Ishikawa (cell line): ENCODE data around the gene PAPLN.

Source experiments
- CEBPB ChIP-seq: IDR thresholded peaks from 2 replicates; pipeline ENCODE4 v1.6.1; 2012
- CREB1 ChIP-seq: IDR thresholded peaks from 2 replicates; pipeline ENCODE4 v1.6.1; 2012; ENCODE audit warnings: low read depth
- EGR1 ChIP-seq: IDR thresholded peaks from 2 replicates; pipeline ENCODE4 v1.6.1; 2012
- EP300 ChIP-seq: IDR thresholded peaks from 2 replicates; pipeline ENCODE4 v1.6.1; 2012; ENCODE audit warnings: borderline replicate concordance
- FOXM1 ChIP-seq: IDR thresholded peaks from 2 replicates; pipeline ENCODE4 v1.6.1; 2012; ENCODE audit warnings: low read depth, borderline replicate concordance
- NFIC ChIP-seq: IDR thresholded peaks from 2 replicates; pipeline ENCODE4 v1.6.1; 2012
- RAD21 ChIP-seq: IDR thresholded peaks from 2 replicates; pipeline ENCODE4 v1.6.1; 2012; ENCODE audit warnings: low read depth
- TAF1 ChIP-seq: IDR thresholded peaks from 2 replicates; pipeline ENCODE4 v1.6.1; 2012; ENCODE audit warnings: low read depth, mild to moderate bottlenecking
- TCF12 ChIP-seq: IDR thresholded peaks from 2 replicates; pipeline ENCODE4 v1.6.1; 2012; ENCODE audit warnings: low read depth
- TEAD4 ChIP-seq: IDR thresholded peaks from 2 replicates; pipeline ENCODE4 v1.6.1; 2012
- YY1 ChIP-seq: IDR thresholded peaks from 2 replicates; pipeline ENCODE4 v1.6.1; 2012; ENCODE audit warnings: low read depth
- ZBTB7A ChIP-seq: IDR thresholded peaks from 2 replicates; pipeline ENCODE4 v1.6.1; 2012; ENCODE audit warnings: low read depth
- TF ChIP-seq, protein P1 (sequence below): IDR thresholded peaks from 2 replicates; pipeline ENCODE4 v1.6.1; 2012
- TF ChIP-seq, protein P2 (sequence below): IDR thresholded peaks from 2 replicates; pipeline ENCODE4 v1.6.1; 2012; ENCODE audit warnings: low read depth, mild to moderate bottlenecking
- TF ChIP-seq, protein P3 (sequence below): IDR thresholded peaks from 2 replicates; pipeline ENCODE4 v1.6.1; 2012

PAPLN gene

GRCh38 chr14:73250781-73251500 is 13.6 kb downstream of the PAPLN start:
- TF ChIP-seq FOXM1 (no peak), EP300 (no peak), TEAD4 (no peak), ZBTB7A (no peak), TCF12 (no peak), TAF1 (no peak), RAD21 (no peak), NFIC (no peak), CREB1 (no peak), EGR1 (no peak), CEBPB (no peak), YY1 (no peak)
- TF ChIP-seq, protein P1, sequence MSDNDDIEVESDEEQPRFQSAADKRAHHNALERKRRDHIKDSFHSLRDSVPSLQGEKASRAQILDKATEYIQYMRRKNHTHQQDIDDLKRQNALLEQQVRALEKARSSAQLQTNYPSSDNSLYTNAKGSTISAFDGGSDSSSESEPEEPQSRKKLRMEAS = no peak
- TF ChIP-seq, protein P2, sequence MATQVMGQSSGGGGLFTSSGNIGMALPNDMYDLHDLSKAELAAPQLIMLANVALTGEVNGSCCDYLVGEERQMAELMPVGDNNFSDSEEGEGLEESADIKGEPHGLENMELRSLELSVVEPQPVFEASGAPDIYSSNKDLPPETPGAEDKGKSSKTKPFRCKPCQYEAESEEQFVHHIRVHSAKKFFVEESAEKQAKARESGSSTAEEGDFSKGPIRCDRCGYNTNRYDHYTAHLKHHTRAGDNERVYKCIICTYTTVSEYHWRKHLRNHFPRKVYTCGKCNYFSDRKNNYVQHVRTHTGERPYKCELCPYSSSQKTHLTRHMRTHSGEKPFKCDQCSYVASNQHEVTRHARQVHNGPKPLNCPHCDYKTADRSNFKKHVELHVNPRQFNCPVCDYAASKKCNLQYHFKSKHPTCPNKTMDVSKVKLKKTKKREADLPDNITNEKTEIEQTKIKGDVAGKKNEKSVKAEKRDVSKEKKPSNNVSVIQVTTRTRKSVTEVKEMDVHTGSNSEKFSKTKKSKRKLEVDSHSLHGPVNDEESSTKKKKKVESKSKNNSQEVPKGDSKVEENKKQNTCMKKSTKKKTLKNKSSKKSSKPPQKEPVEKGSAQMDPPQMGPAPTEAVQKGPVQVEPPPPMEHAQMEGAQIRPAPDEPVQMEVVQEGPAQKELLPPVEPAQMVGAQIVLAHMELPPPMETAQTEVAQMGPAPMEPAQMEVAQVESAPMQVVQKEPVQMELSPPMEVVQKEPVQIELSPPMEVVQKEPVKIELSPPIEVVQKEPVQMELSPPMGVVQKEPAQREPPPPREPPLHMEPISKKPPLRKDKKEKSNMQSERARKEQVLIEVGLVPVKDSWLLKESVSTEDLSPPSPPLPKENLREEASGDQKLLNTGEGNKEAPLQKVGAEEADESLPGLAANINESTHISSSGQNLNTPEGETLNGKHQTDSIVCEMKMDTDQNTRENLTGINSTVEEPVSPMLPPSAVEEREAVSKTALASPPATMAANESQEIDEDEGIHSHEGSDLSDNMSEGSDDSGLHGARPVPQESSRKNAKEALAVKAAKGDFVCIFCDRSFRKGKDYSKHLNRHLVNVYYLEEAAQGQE = no peak
- TF ChIP-seq, protein P3, sequence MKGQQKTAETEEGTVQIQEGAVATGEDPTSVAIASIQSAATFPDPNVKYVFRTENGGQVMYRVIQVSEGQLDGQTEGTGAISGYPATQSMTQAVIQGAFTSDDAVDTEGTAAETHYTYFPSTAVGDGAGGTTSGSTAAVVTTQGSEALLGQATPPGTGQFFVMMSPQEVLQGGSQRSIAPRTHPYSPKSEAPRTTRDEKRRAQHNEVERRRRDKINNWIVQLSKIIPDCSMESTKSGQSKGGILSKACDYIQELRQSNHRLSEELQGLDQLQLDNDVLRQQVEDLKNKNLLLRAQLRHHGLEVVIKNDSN = no peak

DNA sequence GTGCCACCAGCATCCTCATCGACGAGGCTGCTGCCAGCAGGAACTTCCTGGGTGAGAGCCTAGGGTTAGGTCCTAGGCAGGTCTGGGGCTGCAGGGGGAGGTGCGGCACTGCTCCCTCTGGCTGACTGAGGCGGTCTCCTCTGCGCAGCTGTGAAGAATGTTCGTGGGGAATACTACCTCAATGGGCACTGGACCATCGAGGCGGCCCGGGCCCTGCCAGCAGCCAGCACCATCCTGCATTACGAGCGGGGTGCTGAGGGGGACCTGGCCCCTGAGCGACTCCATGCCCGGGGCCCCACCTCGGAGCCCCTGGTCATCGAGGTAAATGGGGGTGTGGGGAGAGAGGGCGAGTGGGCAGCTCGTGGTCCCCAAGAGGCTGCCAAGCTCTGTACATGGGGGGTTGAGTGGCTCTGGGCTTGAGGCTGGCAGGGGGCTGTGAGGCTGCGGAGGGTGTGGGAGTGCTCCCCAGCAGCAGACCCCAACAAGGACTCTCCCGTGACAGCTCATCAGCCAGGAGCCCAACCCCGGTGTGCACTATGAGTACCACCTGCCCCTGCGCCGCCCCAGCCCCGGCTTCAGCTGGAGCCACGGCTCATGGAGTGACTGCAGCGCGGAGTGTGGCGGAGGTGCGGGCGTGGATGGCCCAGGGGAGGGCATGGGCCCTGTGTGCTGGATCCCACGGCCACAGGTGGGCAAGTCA is 14.4 kb downstream of the PAPLN start:
- TF ChIP-seq ZBTB7A = no peak
- no peak for TF ChIP-seq CEBPB
- TF ChIP-seq TAF1 = no peak

GRCh38 chr14:73252491-73253322 is 15.4 kb downstream of the PAPLN start:
- TF ChIP-seq, protein P3 = no peak
- TF ChIP-seq ZBTB7A (no peak), CEBPB (no peak), RAD21 (no peak), TCF12 (no peak), CREB1 (no peak), FOXM1 (no peak), EP300 (no peak), EGR1 (no peak), TAF1 (no peak), TEAD4 (no peak), YY1 (no peak), NFIC (no peak)
- TF ChIP-seq, protein P2 = no peak
- TF ChIP-seq, protein P1 = no peak

DNA sequence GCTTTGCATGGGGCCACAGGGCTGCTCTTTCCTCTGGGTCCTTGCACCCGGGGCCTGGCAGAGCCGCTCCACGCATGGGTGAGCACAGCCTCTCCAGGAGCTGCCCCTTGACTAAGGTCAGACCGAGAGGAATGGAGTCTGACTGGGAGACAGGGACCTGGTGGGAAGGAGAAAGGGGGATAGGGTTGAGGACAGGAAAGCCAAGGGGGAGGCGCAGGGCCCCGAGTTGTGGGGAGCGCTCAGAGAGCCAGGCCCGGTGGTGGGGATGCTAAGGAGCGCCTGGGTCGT is 16.0 kb downstream of the PAPLN start:
- TF ChIP-seq NFIC (no peak), EP300 (no peak), TAF1 (no peak)

DNA sequence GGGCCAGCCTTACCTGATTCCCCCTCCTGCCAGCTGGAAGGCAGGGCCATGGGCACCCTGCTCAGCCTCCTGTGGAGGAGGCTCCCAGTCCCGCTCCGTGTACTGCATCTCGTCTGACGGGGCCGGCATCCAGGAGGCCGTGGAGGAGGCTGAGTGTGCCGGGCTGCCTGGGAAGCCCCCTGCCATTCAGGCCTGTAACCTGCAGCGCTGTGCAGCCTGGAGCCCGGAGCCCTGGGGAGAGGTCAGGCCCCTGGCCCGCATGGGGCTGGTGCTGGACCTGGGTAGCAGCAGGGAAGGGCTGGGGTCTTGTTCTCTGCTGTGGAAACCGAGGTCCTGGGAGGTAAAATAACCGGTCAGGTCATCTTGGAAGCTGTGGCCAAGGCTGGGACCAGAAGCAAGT is 16.4 kb downstream of the PAPLN start:
- no peak for TF ChIP-seq CEBPB
- no peak for TF ChIP-seq TEAD4
- no peak for TF ChIP-seq CREB1
- TF ChIP-seq YY1 = no peak
- TF ChIP-seq TAF1 = no peak
- TF ChIP-seq RAD21 = no peak
- no peak for TF ChIP-seq EP300
- no peak for TF ChIP-seq NFIC
- TF ChIP-seq FOXM1 = no peak
- TF ChIP-seq, protein P1 = no peak
- TF ChIP-seq, protein P2 = no peak
- no peak for TF ChIP-seq TCF12
